ENCODE data around the gene CEACAM21.

CEACAM21 gene

GRCh38 chr19:41620171-41620570 is 44.2 kb downstream of the CEACAM21 start:
- DNase-seq = no peak

GRCh38 chr19:41621226-41621625 is 45.3 kb downstream of the CEACAM21 start:
- DNase-seq = no peak

GRCh38 chr19:41621654-41622053 is 45.7 kb downstream of the CEACAM21 start:
- peak in 1 of 2 donors; percentile 19 for DNase-seq

GRCh38 chr19:41623360-41623759 is 47.4 kb downstream of the CEACAM21 start:
- no peak for DNase-seq

- no peak for DNase-seq
Observed at GRCh38 chr19:41624515-41624914, 48.5 kb downstream of the CEACAM21 start.

GRCh38 chr19:41624937-41625336 is 49.0 kb downstream of the CEACAM21 start:
- DNase-seq = no peak

- DNase-seq = no peak
Observed at GRCh38 chr19:41626278-41626677, 50.3 kb downstream of the CEACAM21 start.

GRCh38 chr19:41626877-41627276 is 50.9 kb downstream of the CEACAM21 start, which contains the start of gene CEACAM4:
Gene CEACAM4, minus strand, starts transcription at chr19:41627074. Its CDS starts 111 bp downstream, at chr19:41626963.
- DNase-seq = peak in 1 of 2 donors; percentile 60

- no peak for DNase-seq
Observed at GRCh38 chr19:41627966-41628675, 52.2 kb downstream of the CEACAM21 start.
